SK-N-SH treated with all-trans-retinoic acid at 6 μM for 48 hours (cell line): ENCODE results near the gene SPG11.
"Not testable (repeated sequence)": the region's sequence is repeated elsewhere in the genome, so short reads cannot be mapped to it uniquely, and the experiment has no call there.

Source experiments
- ARNTL ChIP-seq: fragments of 450-650 bp; formaldehyde crosslinking; IDR thresholded peaks from 2 replicates; pipeline ENCODE4 v1.5.0; 2020; ENCODE audit warnings: low read depth, mild to moderate bottlenecking, moderate library complexity, borderline replicate concordance
- RARB ChIP-seq: fragments of 250-450 bp; sonication (Bioruptor Pico); IDR thresholded peaks from 2 replicates; pipeline ENCODE4 v1.8.0; 2021; ENCODE audit warnings: mild to moderate bottlenecking, moderate library complexity
- TOX ChIP-seq: fragments of 250-450 bp; sonication (Bioruptor Pico); IDR thresholded peaks from 2 replicates; pipeline ENCODE4 v1.8.0; 2021; ENCODE audit warnings: mild to moderate bottlenecking, moderate library complexity, borderline replicate concordance
- ZFP3 ChIP-seq: fragments of 250-450 bp; sonication (Bioruptor Pico); IDR thresholded peaks from 2 replicates; pipeline ENCODE4 v1.5.0; 2020; ENCODE audit warnings: mild to moderate bottlenecking, moderate library complexity
- ZNF70 ChIP-seq: fragments of 450-650 bp; formaldehyde crosslinking; IDR thresholded peaks from 2 replicates; pipeline ENCODE4 v1.5.0; 2020; ENCODE audit warnings: mild to moderate bottlenecking, moderate library complexity
- TF ChIP-seq, protein P1 (sequence below): fragments of 250-450 bp; sonication (Bioruptor Pico); IDR thresholded peaks from 2 replicates; pipeline ENCODE4 v1.8.0; 2020; ENCODE audit warnings: mild to moderate bottlenecking, moderate library complexity, borderline replicate concordance
- TF ChIP-seq, protein P2 (sequence below): fragments of 250-450 bp; sonication (Bioruptor Pico); IDR thresholded peaks from 2 replicates; pipeline ENCODE4 v1.5.1; 2020; ENCODE audit warnings: low read depth, mild to moderate bottlenecking, moderate library complexity
- TF ChIP-seq, protein P3 (sequence below): fragments of 250-450 bp; sonication (Bioruptor Pico); IDR thresholded peaks from 2 replicates; pipeline ENCODE4 v1.5.0; 2020; ENCODE audit warnings: mild to moderate bottlenecking, moderate library complexity

DNA sequence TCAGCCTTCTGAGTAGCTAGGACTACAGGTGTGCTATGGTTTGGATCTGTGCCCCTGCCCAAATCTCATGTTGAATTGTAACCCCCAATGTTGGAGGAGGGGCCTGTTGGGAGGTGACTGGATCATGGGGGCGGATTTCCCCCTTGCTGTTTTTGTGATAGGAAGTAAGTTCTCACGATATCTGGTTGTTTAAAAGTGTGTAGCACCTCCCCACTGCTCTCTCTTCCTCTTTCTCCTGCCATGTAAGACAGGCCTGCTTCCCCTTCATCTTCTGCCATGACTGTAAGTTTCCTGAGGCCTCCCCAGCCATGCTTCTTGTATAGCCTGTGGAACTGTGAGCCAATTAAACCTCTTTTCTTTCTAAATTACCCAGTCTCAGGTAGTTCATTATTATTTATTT, 38.2 kb downstream of the SPG11 start:
- TF ChIP-seq, protein P1, sequence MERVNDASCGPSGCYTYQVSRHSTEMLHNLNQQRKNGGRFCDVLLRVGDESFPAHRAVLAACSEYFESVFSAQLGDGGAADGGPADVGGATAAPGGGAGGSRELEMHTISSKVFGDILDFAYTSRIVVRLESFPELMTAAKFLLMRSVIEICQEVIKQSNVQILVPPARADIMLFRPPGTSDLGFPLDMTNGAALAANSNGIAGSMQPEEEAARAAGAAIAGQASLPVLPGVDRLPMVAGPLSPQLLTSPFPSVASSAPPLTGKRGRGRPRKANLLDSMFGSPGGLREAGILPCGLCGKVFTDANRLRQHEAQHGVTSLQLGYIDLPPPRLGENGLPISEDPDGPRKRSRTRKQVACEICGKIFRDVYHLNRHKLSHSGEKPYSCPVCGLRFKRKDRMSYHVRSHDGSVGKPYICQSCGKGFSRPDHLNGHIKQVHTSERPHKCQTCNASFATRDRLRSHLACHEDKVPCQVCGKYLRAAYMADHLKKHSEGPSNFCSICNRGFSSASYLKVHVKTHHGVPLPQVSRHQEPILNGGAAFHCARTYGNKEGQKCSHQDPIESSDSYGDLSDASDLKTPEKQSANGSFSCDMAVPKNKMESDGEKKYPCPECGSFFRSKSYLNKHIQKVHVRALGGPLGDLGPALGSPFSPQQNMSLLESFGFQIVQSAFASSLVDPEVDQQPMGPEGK (CRISPR knock-in tag), result not testable (repeated sequence)
- TF ChIP-seq ZNF70; ZFP3; RARB; TOX (CRISPR knock-in tag); ARNTL (CRISPR knock-in tag): not testable (repeated sequence)
- TF ChIP-seq, protein P2, sequence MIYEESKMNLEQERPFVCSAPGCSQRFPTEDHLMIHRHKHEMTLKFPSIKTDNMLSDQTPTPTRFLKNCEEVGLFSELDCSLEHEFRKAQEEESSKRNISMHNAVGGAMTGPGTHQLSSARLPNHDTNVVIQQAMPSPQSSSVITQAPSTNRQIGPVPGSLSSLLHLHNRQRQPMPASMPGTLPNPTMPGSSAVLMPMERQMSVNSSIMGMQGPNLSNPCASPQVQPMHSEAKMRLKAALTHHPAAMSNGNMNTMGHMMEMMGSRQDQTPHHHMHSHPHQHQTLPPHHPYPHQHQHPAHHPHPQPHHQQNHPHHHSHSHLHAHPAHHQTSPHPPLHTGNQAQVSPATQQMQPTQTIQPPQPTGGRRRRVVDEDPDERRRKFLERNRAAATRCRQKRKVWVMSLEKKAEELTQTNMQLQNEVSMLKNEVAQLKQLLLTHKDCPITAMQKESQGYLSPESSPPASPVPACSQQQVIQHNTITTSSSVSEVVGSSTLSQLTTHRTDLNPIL (CRISPR knock-in tag), result not testable (repeated sequence)
- TF ChIP-seq, protein P3, sequence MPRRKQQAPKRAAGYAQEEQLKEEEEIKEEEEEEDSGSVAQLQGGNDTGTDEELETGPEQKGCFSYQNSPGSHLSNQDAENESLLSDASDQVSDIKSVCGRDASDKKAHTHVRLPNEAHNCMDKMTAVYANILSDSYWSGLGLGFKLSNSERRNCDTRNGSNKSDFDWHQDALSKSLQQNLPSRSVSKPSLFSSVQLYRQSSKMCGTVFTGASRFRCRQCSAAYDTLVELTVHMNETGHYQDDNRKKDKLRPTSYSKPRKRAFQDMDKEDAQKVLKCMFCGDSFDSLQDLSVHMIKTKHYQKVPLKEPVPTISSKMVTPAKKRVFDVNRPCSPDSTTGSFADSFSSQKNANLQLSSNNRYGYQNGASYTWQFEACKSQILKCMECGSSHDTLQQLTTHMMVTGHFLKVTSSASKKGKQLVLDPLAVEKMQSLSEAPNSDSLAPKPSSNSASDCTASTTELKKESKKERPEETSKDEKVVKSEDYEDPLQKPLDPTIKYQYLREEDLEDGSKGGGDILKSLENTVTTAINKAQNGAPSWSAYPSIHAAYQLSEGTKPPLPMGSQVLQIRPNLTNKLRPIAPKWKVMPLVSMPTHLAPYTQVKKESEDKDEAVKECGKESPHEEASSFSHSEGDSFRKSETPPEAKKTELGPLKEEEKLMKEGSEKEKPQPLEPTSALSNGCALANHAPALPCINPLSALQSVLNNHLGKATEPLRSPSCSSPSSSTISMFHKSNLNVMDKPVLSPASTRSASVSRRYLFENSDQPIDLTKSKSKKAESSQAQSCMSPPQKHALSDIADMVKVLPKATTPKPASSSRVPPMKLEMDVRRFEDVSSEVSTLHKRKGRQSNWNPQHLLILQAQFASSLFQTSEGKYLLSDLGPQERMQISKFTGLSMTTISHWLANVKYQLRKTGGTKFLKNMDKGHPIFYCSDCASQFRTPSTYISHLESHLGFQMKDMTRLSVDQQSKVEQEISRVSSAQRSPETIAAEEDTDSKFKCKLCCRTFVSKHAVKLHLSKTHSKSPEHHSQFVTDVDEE, result not testable (repeated sequence)
